Activated CD4-positive, alpha-beta T cell treated with anti-CD3 and anti-CD28 coated beads, Interleukin-10, Interleukin-2, amounts not matched to agents 100 ng/mL and 50 ng/mL, durations not matched to agents 16 hours and 8 hours (primary cell): ENCODE data around the gene DHFR.

ENCODE experiments used
- DNase-seq: peaks from one replicate; pipeline ENCODE4 v3.0.0-alpha.2; 2020

The DHFR gene

GRCh38 chr5:80654054-80654390 is 761 bp downstream of the DHFR start:
- no peak for DNase-seq

GRCh38 chr5:80653502-80653901 is 1.3 kb downstream of the DHFR start:
- no peak for DNase-seq

- DNase-seq: no peak
Observed at GRCh38 chr5:80646926-80647325, 7.9 kb downstream of the DHFR start.

GRCh38 chr5:80644900-80645299 is 9.9 kb downstream of the DHFR start:
- DNase-seq: no peak

- no peak for DNase-seq
Observed at GRCh38 chr5:80641353-80641752, 13.4 kb downstream of the DHFR start.

- DNase-seq: no peak
Observed at GRCh38 chr5:80634193-80634592, 20.6 kb downstream of the DHFR start.

GRCh38 chr5:80632700-80633099 is 22.1 kb downstream of the DHFR start:
- no peak for DNase-seq

- no peak for DNase-seq
Observed at GRCh38 chr5:80631278-80632259, 23.2 kb downstream of the DHFR start.

- DNase-seq: no peak
Observed at GRCh38 chr5:80629281-80629680, 25.5 kb downstream of the DHFR start.

GRCh38 chr5:80625230-80625629 is 29.6 kb downstream of the DHFR start:
- no peak for DNase-seq

GRCh38 chr5:80623999-80624398 is 30.8 kb downstream of the DHFR start:
- DNase-seq: no peak

GRCh38 chr5:80622756-80623155 is 32.0 kb downstream of the DHFR start:
- DNase-seq: no peak

GRCh38 chr5:80620211-80620610 is 34.6 kb downstream of the DHFR start:
- no peak for DNase-seq

GRCh38 chr5:80619086-80619485 is 35.7 kb downstream of the DHFR start:
- no peak for DNase-seq

GRCh38 chr5:80618438-80618837 is 36.3 kb downstream of the DHFR start:
- DNase-seq: no peak

GRCh38 chr5:80615266-80615914 is 39.4 kb downstream of the DHFR start:
- no peak for DNase-seq

- no peak for DNase-seq
Observed at GRCh38 chr5:80609692-80610091, 45.1 kb downstream of the DHFR start.

GRCh38 chr5:80608731-80609130 is 46.1 kb downstream of the DHFR start:
- no peak for DNase-seq

- DNase-seq: no peak
Observed at GRCh38 chr5:80607832-80608231, 47.0 kb downstream of the DHFR start.

- DNase-seq: no peak
Observed at GRCh38 chr5:80607343-80607742, 47.4 kb downstream of the DHFR start.

- DNase-seq: peak; percentile 5
Observed at GRCh38 chr5:80600943-80601693, 53.7 kb downstream of the DHFR start.

- DNase-seq: no peak
Observed at GRCh38 chr5:80597500-80597899, 57.3 kb downstream of the DHFR start.

- no peak for DNase-seq
Observed at GRCh38 chr5:80594810-80595209, 60.0 kb downstream of the DHFR start.

GRCh38 chr5:80592761-80593160 is 62.0 kb downstream of the DHFR start:
- no peak for DNase-seq
